SK-N-SH (cell line): ENCODE measurements around the gene AK5. TPM values are rescaled to one million over a fixed set of nuclear protein-coding genes. Genes with fewer than 3 reads are reported as not detected.

Experiments
- CTCF ChIA-PET: fragments of 300-600, 350-600 bp; formaldehyde crosslinking; extraction: SDS; loops from one replicate; lab custom pipeline; 2021; lab: Yijun Ruan, JAX
- POLR2A ChIA-PET: fragments of 350-600 bp; sonication (Branson Sonifier 250); formaldehyde crosslinking; extraction: SDS; loops from one replicate; lab custom pipeline; 2020; ENCODE audit warnings: antibody characterized with exemption, inconsistent platforms; lab: Yijun Ruan, JAX
- DNase-seq: peaks from one replicate; pipeline ENCODE4 v3.0.0; 2012
- H2AFZ ChIP-seq: fragments of 200-600 bp; sonication (generic); 2 replicates; pipeline ENCODE4 v1.8.1; 2016; ENCODE audit warnings: antibody characterized with exemption, mild to moderate bottlenecking, low read depth
- H3F3A ChIP-seq: fragments of 200-600 bp; sonication (generic); replicated peaks from 2 replicates; pipeline ENCODE3; 2016; ENCODE audit warnings: antibody characterized with exemption, mild to moderate bottlenecking; ENCODE audit not compliant: insufficient read depth
- H3K27ac ChIP-seq, 2 experiments: fragments of 200-500 bp in 1 of 2; fragments of 200-600 bp in 1 of 2; sonication (Bioruptor generic) in 1 of 2; sonication (generic), shearing (Covaris generic) in 1 of 2; 2 replicates each; pipeline versions ENCODE4 v1.5.1 to v1.6.1; 2014 to 2016; ENCODE audit warnings: low read depth in 2 of 2, inconsistent platforms in 1 of 2, low read length in 1 of 2, mild to moderate bottlenecking in 1 of 2, mixed read lengths in 1 of 2
- H3K27me3 ChIP-seq: fragments of 200-600 bp; sonication (generic), shearing (Covaris generic); 2 replicates; pipeline ENCODE4 v1.6.1; 2016; ENCODE audit warnings: mixed run types; ENCODE audit not compliant: insufficient read depth
- H3K36me3 ChIP-seq, 2 experiments: fragments of 200-500 bp in 1 of 2; fragments of 200-600 bp in 1 of 2; sonication (Bioruptor generic) in 1 of 2; sonication (generic) in 1 of 2; replicated peaks in 1 of 2; 2 replicates each; pipeline versions ENCODE3 to v1.5.1; 2014 to 2016; ENCODE audit warnings: low read length in 1 of 2, mild to moderate bottlenecking in 1 of 2; ENCODE audit not compliant: insufficient read depth in 2 of 2, control insufficient read depth in 1 of 2
- H3K4me1 ChIP-seq, 2 experiments: fragments of 200-500 bp in 1 of 2; fragments of 200-600 bp in 1 of 2; sonication (Bioruptor generic) in 1 of 2; sonication (generic), shearing (Covaris generic) in 1 of 2; 2 replicates each; pipeline versions ENCODE4 v1.5.1 to v1.6.1; 2014 to 2016; ENCODE audit warnings: low read depth in 1 of 2, low read length in 1 of 2, mixed run types in 1 of 2; ENCODE audit not compliant: insufficient read depth in 2 of 2, control insufficient read depth in 1 of 2
- H3K4me2 ChIP-seq: fragments of 200-600 bp; sonication (generic), shearing (Covaris generic); 2 replicates; pipeline ENCODE4 v1.6.1; 2017; ENCODE audit warnings: mixed run types
- H3K4me3 ChIP-seq, 2 experiments: fragments of 200-500 bp in 1 of 2; fragments of 200-600 bp in 1 of 2; sonication (Bioruptor generic) in 1 of 2; sonication (generic), shearing (Covaris generic) in 1 of 2; 2 replicates each; pipeline versions ENCODE4 v1.5.1 to v1.8.1; 2014 to 2016; ENCODE audit warnings: low read depth in 2 of 2, inconsistent platforms in 1 of 2, low read length in 1 of 2, mild to moderate bottlenecking in 1 of 2, mixed read lengths in 1 of 2, moderate library complexity in 1 of 2
- H3K79me2 ChIP-seq: fragments of 200-600 bp; sonication (generic); 2 replicates; pipeline ENCODE4 v1.8.1; 2017; ENCODE audit warnings: mild to moderate bottlenecking; ENCODE audit not compliant: insufficient read depth
- H3K9ac ChIP-seq: fragments of 200-600 bp; sonication (generic); 2 replicates; pipeline ENCODE4 v1.6.1; 2017; ENCODE audit warnings: mixed run types
- H3K9me2 ChIP-seq: fragments of 200-600 bp; sonication (generic); 2 replicates; pipeline ENCODE4 v1.6.1; 2017; ENCODE audit warnings: mixed run types
- H3K9me3 ChIP-seq: fragments of 200-600 bp; sonication (generic); 2 replicates; pipeline ENCODE4 v1.6.1; 2017; ENCODE audit warnings: mixed run types, mild to moderate bottlenecking, moderate library complexity
- H4K20me1 ChIP-seq: fragments of 200-600 bp; sonication (generic); 2 replicates; pipeline ENCODE4 v1.6.1; 2017; ENCODE audit warnings: mild to moderate bottlenecking, mixed run types; ENCODE audit not compliant: insufficient read depth
- CTCF ChIP-seq: fragments of 200-600 bp; sonication (generic); IDR thresholded peaks from 2 replicates; pipeline ENCODE4 v1.6.1; 2017; ENCODE audit warnings: antibody characterized with exemption, mild to moderate bottlenecking, moderate library complexity
- EP300 ChIP-seq, 2 experiments: IDR thresholded peaks; 2 replicates each; pipeline versions ENCODE4 v1.4.0 to v1.6.1; 2012; ENCODE audit warnings: borderline replicate concordance in 1 of 2, low read depth in 1 of 2, low read length in 1 of 2
- GATA2 ChIP-seq: sonication (generic); formaldehyde crosslinking; IDR thresholded peaks from 2 replicates; pipeline ENCODE4 v1.5.0; 2020; ENCODE audit warnings: mild to moderate bottlenecking, missing genetic modification reagents
- IRF3 ChIP-seq: fragments of 150-350 bp; IDR thresholded peaks from 2 replicates; pipeline ENCODE4 v1.6.1; 2016; ENCODE audit warnings: mild to moderate bottlenecking, low read depth, low read length
- JUND ChIP-seq: IDR thresholded peaks from 2 replicates; pipeline ENCODE4 v1.4.0; 2012
- MEF2A ChIP-seq: IDR thresholded peaks from 2 replicates; pipeline ENCODE4 v1.4.0; 2012; ENCODE audit warnings: low read depth, borderline replicate concordance
- MXI1 ChIP-seq: IDR thresholded peaks from 2 replicates; pipeline ENCODE4 v1.6.1; 2012; ENCODE audit warnings: mild to moderate bottlenecking, low read depth, low read length, improper control_type of control experiment
- NRF1 ChIP-seq: IDR thresholded peaks from 2 replicates; pipeline ENCODE4 v1.6.1; 2012; ENCODE audit warnings: low read depth, mild to moderate bottlenecking, low read length
- PBX3 ChIP-seq: IDR thresholded peaks from 2 replicates; pipeline ENCODE4; 2012
- POLR2AphosphoS5 ChIP-seq: IDR thresholded peaks from 2 replicates; pipeline ENCODE4 v1.6.1; 2012; ENCODE audit warnings: low read depth, low read length
- RCOR1 ChIP-seq: fragments of 150-350 bp; IDR thresholded peaks from 2 replicates; pipeline ENCODE4 v1.6.1; 2017; ENCODE audit warnings: antibody characterized with exemption, low read length
- REST ChIP-seq: IDR thresholded peaks from 2 replicates; pipeline ENCODE4 v1.6.1; 2012; ENCODE audit warnings: mild to moderate bottlenecking, low read depth, low read length, moderate library complexity
- RXRA ChIP-seq: IDR thresholded peaks from 2 replicates; pipeline ENCODE4 v1.4.0; 2012; ENCODE audit warnings: low read depth, mild to moderate bottlenecking, borderline replicate concordance
- SIN3A ChIP-seq: IDR thresholded peaks from 2 replicates; pipeline ENCODE4 v1.6.1; 2012; ENCODE audit warnings: low read depth, mild to moderate bottlenecking, low read length, moderate library complexity, borderline replicate concordance
- TAF1 ChIP-seq: IDR thresholded peaks from 2 replicates; pipeline ENCODE4 v1.6.1; 2012; ENCODE audit warnings: low read depth, mild to moderate bottlenecking, low read length, moderate library complexity, borderline replicate concordance
- TEAD4 ChIP-seq: IDR thresholded peaks from 2 replicates; pipeline ENCODE4 v1.4.0; 2012; ENCODE audit warnings: mild to moderate bottlenecking, borderline replicate concordance; ENCODE audit not compliant: insufficient read depth
- YY1 ChIP-seq: IDR thresholded peaks from 2 replicates; pipeline ENCODE4 v1.4.0; 2012; ENCODE audit warnings: low read depth, mild to moderate bottlenecking
- ZBTB33 ChIP-seq: IDR thresholded peaks from 2 replicates; pipeline ENCODE4 v1.4.0; 2012; ENCODE audit warnings: low read depth, borderline replicate concordance
- WGBS: methylation state at CpG from one replicate; pipeline ENCODE4 v1.1.6; 2017; ENCODE audit warnings: low lambda C conversion rate; 5-methylcytosine and 5-hydroxymethylcytosine counted together
- polyA plus RNA-seq, 3 experiments: library from polyadenylated mRNA; depleted of rRNA; stranded (reverse); fragments of >200 nt; gene quantifications; 2 replicates each; pipeline ENCODE4 v1.2.3, GENCODE V29; 2012

Gene AK5
- polyA plus RNA-seq, 1 of the 3 experiments (the other 2 are of a cell fraction), result 22.9 TPM

- 89% methylated on average over 5 of the region's 5 CpGs for WGBS
- Histone ChIP-seq H3K79me2 (no peaks in the 10 kb centered on the region), H3K4me2 (no peak overlapping the region), H3K4me3 (no peak overlapping the region), H2AFZ (no peak overlapping the region), H3K9ac (no peak overlapping the region), H3K36me3 (no peaks in the 10 kb centered on the region), H3F3A (no peaks in the 10 kb centered on the region), H3K27ac (no peak overlapping the region), H3K27me3 (no peaks in the 10 kb centered on the region), H3K9me3 (no peaks in the 10 kb centered on the region), H4K20me1 (no peaks in the 10 kb centered on the region), H3K9me2 (no peaks in the 10 kb centered on the region), H3K4me1 (peaks cover 0 to 3% of the 10 kb centered on the region in 2 experiments; a peak in 1 of 4 replicates)
- POLR2A ChIA-PET, result no interaction called here
- DNase-seq, result no peak
- CTCF ChIA-PET, result interaction anchor here (0.6 to 1.0 kb wide), 2 partner anchors 11 to 48 kb away, joined by 3 read pairs; no protein-coding TSS in a partner anchor
- TF ChIP-seq RCOR1, result no peak
- TF ChIP-seq CTCF, result no peak
- TF ChIP-seq RXRA, result no peak
- no peak for TF ChIP-seq JUND
These were observed 268.3 kb downstream of the AK5 start for GRCh38 chr1:77550135-77550534.

GRCh38 chr1:77552626-77553025, 270.8 kb downstream of the AK5 start:
- no peak overlapping the region for H3K9ac ChIP-seq
- POLR2A ChIA-PET, result no interaction called here
- H3K4me3 ChIP-seq, result no peak overlapping the region
- H3K4me1 ChIP-seq, result no peaks in the 10 kb centered on the region
- CTCF ChIA-PET, result no interaction called here
- no peaks in the 10 kb centered on the region for H4K20me1 ChIP-seq
- TF ChIP-seq NRF1 (no peak), YY1 (no peak), PBX3 (no peak), SIN3A (no peak), JUND (no peak), REST (no peak), RXRA (no peak), ZBTB33 (no peak), TAF1 (no peak), EP300 (IDR thresholded peaks at IDR 0.05; ENCODE audit: borderline replicate concordance in 1 of 2, low read depth in 1 of 2, low read length in 1 of 2) (no peak), MEF2A (no peak), IRF3 (no peak), GATA2 (CRISPR knock-in tag) (no peak), TEAD4 (no peak), POLR2AphosphoS5 (no peak), MXI1 (no peak)
- 94% methylated on average over 1 of the region's 1 CpG for WGBS
- no peak overlapping the region for H2AFZ ChIP-seq
- no peaks in the 10 kb centered on the region for H3K27me3 ChIP-seq
- no peaks in the 10 kb centered on the region for H3K9me3 ChIP-seq
- H3K27ac ChIP-seq, result no peak overlapping the region
- H3K36me3 ChIP-seq, result no peaks in the 10 kb centered on the region
- H3K4me2 ChIP-seq, result no peak overlapping the region
- DNase-seq, result no peak
- no peaks in the 10 kb centered on the region for H3K9me2 ChIP-seq
- H3F3A ChIP-seq, result peaks cover 4% of the 10 kb centered on the region
- no peaks in the 10 kb centered on the region for H3K79me2 ChIP-seq
